Epithelial cell of esophagus (primary cell): ENCODE measurements around the gene ALOX12.

ENCODE experiments used
- DNase-seq: peaks from one replicate; pipeline ENCODE4 v3.0.0; 2010; ENCODE audit warnings: low read depth
- H3K4me3 ChIP-seq: 2 replicates; pipeline ENCODE4 v1.5.1; 2011; ENCODE audit warnings: mild to moderate bottlenecking, low read length, control low read depth
- TF ChIP-seq, protein P1 (sequence below): IDR thresholded peaks from 2 replicates; pipeline ENCODE4 v1.5.1; 2011; ENCODE audit warnings: low read depth, mild to moderate bottlenecking, low read length, control low read depth, inconsistent platforms; ENCODE audit not compliant: insufficient read depth; ENCODE audit errors: missing control alignments

Gene ALOX12

DNA sequence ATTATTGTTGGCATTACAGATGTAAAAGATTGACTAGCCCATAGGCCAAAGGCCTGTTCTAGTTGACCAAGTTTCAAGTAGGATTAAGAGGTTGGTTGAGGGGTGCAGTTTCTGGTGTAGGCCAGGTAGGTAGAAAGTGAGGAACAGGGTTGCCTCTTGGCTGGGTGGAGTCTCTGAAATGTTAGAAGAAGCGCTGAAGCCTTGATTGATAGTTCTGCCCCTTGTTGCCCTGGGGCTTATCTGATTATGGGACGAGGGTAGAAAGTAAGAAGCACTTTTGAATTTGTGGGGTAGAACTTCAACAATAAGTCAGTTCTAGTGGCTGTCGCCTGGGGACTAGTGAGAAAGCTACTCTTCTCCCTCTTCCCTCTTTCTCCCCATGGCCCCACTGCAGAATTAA lies 33.2 kb downstream of the ALOX12 start:
- no peak for DNase-seq
- TF ChIP-seq, protein P1, sequence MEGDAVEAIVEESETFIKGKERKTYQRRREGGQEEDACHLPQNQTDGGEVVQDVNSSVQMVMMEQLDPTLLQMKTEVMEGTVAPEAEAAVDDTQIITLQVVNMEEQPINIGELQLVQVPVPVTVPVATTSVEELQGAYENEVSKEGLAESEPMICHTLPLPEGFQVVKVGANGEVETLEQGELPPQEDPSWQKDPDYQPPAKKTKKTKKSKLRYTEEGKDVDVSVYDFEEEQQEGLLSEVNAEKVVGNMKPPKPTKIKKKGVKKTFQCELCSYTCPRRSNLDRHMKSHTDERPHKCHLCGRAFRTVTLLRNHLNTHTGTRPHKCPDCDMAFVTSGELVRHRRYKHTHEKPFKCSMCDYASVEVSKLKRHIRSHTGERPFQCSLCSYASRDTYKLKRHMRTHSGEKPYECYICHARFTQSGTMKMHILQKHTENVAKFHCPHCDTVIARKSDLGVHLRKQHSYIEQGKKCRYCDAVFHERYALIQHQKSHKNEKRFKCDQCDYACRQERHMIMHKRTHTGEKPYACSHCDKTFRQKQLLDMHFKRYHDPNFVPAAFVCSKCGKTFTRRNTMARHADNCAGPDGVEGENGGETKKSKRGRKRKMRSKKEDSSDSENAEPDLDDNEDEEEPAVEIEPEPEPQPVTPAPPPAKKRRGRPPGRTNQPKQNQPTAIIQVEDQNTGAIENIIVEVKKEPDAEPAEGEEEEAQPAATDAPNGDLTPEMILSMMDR, result no peak
- H3K4me3 ChIP-seq, result no peak overlapping the region

DNA sequence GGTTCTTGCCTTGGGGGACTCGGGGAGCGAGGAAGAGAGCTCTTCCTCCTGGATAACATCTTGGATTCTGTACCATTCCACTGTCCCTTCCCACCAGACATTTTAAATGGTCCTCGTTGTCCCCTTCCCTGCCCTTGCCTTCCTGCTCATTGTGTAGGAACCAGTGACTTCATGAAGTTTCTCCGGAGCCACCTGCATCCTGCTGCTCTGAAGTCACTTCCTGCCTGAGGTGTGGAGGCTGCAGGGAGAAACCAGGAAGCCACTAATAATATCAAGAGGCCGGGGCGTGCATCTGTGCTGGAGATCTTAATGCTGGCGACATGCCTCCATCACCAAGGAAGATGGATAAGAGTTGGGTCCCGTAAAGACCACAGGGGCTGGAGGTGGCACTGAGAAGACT lies 33.8 kb downstream of the ALOX12 start:
- no peak for DNase-seq
- TF ChIP-seq, protein P1, result no peak
- no peak overlapping the region for H3K4me3 ChIP-seq

DNA sequence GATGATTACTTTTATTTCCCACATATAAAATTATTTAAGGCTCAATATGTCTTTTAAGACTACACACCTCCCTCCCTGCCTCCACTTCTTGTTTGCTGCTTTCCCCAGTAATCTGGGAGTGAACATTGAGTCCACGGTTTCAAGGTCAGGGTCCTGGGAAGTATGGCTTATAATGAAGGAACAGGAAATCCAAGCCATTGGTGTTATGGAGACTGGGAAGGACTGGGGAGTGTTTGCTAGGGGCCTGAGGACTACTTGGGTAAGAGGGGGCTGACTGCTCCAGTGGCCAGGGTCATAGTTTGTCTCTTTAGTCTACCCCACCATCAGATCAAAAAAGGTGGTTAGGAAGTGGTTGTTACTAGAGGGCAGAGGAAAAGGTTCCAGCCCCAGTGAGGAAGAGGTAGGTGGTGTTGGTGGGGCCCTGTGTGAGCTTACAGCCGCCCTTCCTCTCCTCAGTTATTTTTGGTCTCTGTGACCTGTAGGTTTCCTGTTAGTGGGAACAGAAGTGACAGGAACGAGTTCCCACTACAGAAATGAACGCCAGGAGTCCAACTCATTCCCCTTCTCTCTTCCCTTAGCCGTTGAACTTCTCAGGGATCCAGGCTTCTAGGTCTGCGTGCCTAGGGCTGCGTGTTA lies 39.2 kb downstream of the ALOX12 start:
- TF ChIP-seq, protein P1, result no peak
- no peak for DNase-seq
- peak overlapping the region; percentile 65 for H3K4me3 ChIP-seq

DNA sequence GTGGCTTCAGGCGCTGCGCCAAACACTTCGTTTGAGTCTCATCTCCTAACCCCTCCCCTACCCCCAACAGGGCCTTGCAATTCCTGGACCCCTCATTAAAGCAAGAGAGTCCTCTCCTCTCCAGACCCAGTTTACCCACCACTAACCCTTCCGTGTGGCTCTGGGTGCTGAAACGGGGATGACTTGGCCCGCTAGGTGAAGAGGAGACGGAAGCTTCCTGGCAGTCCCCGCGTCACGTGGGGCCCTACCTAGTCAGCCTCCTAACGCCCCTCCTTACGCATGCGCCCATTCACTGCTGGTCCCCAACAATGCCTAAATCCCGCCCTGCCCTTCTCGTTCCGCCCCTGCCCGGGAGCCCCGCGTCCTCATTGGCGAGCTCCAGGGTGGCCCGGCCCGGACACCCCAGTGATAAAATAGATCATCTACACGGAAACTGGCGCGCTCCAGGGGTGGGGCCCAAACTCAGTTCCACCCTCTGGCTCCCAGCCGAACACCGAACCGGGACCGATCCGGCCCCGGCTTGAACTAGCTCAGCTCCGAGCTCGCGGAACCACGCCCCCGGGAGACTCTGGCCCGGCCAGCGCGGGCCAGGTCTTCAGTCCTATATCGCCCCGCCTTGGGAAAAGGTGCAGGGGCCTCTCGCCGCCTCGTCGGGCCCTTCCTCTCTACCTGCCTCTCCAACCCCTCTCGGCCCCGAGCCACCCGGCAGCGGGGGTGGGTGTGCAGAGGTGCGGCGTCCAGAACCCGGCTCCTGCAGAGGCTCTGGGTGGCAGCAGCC lies 39.9 kb downstream of the ALOX12 start, which contains the start of gene SLC16A13:
SLC16A13 (plus strand) TSS at position 425 of the 778 bp plus-strand sequence. CDS start 368 bp downstream, outside the sequence.
- TF ChIP-seq, protein P1, result no peak
- peak within 1 kb of the TSS; percentile 65 for H3K4me3 ChIP-seq
- peak; percentile 99 for DNase-seq

DNA sequence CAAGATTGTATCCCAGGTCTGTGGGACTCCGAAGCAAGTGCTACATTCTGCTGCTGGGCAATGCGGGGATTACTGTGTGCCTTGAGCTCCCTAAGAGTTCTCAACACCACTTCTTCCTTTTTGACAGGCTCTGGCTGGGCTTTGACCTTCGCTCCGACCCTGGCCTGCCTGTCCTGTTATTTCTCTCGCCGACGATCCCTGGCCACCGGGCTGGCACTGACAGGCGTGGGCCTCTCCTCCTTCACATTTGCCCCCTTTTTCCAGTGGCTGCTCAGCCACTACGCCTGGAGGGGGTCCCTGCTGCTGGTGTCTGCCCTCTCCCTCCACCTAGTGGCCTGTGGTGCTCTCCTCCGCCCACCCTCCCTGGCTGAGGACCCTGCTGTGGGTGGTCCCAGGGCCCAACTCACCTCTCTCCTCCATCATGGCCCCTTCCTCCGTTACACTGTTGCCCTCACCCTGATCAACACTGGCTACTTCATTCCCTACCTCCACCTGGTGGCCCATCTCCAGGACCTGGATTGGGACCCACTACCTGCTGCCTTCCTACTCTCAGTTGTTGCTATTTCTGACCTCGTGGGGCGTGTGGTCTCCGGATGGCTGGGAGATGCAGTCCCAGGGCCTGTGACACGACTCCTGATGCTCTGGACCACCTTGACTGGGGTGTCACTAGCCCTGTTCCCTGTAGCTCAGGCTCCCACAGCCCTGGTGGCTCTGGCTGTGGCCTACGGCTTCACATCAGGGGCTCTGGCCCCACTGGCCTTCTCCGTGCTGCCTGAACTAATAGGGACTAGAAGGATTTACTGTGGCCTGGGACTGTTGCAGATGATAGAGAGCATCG lies 42.4 kb downstream of the ALOX12 start:
- DNase-seq, result no peak
- H3K4me3 ChIP-seq, result no peak overlapping the region
- TF ChIP-seq, protein P1, result no peak

DNA sequence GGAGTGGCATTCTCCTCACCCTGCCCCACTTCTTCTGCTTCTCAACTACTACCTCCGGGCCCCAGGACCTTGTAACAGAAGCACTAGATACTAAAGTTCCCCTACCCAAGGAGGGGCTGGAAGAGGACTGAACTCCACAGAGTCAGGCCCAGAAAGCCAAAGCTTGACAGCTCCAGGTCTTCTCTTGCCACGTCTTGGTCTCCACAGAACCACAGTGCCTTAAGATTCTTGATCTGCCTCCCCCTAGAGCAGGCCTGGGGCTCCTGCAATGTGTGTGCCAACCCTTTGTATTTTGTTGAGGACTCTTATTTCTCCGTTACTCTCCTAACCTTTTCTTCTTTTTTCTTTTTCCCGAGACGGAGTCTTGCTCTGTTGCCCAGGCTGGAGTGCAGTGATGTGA lies 44.0 kb downstream of the ALOX12 start:
- TF ChIP-seq, protein P1, result no peak
- no peak for DNase-seq
- no peak overlapping the region for H3K4me3 ChIP-seq
